GM20000 (cell line): ENCODE results near the gene KPNA1.

Source experiments
- DNase-seq: peaks from one replicate; pipeline ENCODE4 v3.0.0; 2012; ENCODE audit warnings: low spot score
- CTCF ChIP-seq: IDR thresholded peaks from 2 replicates; pipeline ENCODE4 v1.5.1; 2012; ENCODE audit warnings: mild to moderate bottlenecking, control low read depth; ENCODE audit errors: extremely low read depth, missing control alignments

KPNA1 gene

DNA sequence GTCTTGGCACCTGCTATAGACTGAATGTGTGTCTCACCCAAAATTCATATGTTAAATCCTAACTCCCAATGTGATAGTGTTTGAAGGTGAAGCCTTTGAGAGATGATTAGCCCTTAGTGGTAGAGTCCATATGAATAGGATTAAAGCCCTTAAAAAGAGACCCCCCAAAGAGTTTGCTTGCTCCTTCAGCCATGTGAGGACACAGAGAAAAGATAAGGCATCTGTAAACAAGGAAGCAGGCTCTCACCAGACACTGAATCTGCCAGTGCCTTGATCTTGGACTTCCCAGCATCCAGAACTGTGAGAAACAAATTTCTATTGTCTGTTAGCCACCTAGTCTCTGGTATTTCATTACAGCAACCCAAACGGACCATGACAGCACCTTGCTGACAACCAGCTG, 16.6 kb downstream of the KPNA1 start:
- no peak for DNase-seq
- no peak for TF ChIP-seq CTCF

GRCh38 chr3:122497425-122497824, 17.3 kb downstream of the KPNA1 start:
- TF ChIP-seq CTCF = no peak

GRCh38 chr3:122496508-122496907, 18.2 kb downstream of the KPNA1 start:
- no peak for DNase-seq
- TF ChIP-seq CTCF = no peak

More at GRCh38 chr3:122497425-122497824, 17.3 kb downstream of the KPNA1 start:
- peak; percentile 33 for DNase-seq

DNA sequence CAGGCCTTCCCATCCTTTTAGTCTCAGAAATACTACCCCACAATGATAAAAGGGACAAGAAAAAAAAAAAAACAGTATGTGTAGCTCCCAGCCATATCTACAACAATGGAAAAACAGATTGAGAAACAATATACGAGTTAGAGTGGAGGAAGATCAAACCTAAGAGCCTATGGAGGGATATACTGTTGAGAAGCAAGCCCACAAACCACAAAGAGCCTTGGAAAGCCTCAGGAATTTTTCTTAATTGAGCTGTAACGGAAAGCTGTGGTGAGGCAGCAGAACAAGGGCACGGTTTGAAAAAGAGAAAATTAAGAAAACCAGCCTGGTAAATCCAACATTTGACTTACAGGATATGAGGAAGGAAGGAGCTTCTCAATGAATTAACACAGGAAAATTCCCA, 21.4 kb downstream of the KPNA1 start:
- TF ChIP-seq CTCF = no peak
- no peak for DNase-seq

- DNase-seq = no peak
- TF ChIP-seq CTCF = no peak
Measured at GRCh38 chr3:122488262-122488973, 26.3 kb downstream of the KPNA1 start.

GRCh38 chr3:122484985-122485384, 29.8 kb downstream of the KPNA1 start:
- DNase-seq = no peak
- no peak for TF ChIP-seq CTCF

- TF ChIP-seq CTCF = no peak
- DNase-seq = no peak
Measured at GRCh38 chr3:122481390-122481789, 33.3 kb downstream of the KPNA1 start.
